HG03097 (cell line): ENCODE data around the gene LALBA.
"Not testable (repeated sequence)": the region's sequence is repeated elsewhere in the genome, so short reads cannot be mapped to it uniquely, and the experiment has no call there.

ENCODE experiments used
- ATAC-seq: cut with Tn5 transposase; IDR thresholded peaks from one replicate; pipeline ENCODE4 v1.9.1; 2021; ENCODE audit not compliant: unreplicated experiment, low FRiP score

Gene LALBA

DNA sequence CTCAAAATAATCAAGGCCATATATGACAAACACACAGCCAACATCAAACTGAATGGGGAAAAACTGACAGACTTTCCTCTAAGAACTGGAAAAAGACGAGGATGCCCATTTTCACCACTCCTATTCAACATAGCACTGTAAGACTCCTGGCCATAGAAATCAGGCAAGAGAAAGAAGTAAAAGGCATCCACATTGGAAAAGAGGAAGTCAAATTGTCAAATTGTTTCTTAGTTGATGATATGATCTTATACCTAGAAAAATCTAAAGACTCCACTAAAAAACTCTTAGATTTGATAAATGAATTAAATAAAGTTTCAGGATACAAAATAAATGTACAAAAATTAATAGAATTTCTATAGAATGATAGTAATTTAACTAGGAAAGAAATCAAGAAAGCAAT is 33.2 kb downstream of the LALBA start:
- no peak for ATAC-seq

GRCh38 chr12:48532601-48533000 is 37.2 kb downstream of the LALBA start:
- no peak for ATAC-seq

DNA sequence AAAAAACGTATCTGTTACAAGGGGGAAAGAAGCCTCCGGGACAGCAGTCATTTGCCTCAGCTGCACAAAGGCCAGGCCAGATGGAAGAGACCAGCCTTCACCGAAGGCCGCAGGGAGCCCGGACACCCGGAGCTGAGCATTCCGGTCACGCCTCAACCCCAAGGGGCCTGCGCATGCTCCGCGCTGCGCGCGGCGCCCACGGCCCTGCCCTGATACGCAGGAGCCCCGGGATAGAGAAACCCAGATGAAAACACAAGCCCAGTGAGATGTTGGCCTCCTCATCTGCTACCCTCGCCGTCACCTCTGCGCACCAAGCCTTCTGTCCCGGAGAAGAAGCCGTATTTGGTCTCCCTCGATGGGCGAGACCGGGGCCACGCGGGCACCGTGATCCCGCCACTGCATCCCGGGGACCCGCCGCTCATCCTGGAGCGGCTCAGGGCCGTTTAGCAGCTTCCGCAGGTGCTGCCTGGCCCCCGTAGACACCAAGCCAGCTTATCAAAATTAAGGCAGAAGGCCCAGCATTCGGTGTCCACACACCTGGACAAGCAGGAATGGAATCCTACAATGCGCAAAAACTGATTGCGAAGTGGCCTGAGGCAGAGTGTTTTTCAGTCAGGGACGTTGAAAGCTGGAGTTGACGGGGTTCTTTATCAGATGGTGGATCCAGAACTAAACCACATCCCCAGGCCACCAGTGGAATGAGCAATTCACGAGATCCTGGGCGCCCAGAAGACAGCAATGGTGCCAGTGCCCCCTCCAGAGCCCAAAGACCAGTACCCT is 41.8 kb downstream of the LALBA start:
- no peak for ATAC-seq

- no peak for ATAC-seq
Observed at GRCh38 chr12:48525332-48525731, 44.5 kb downstream of the LALBA start, which contains the start of gene OR8S1. OR8S1 (plus strand) TSS chr12:48525632; CDS start chr12:48525632, 0 bp downstream.

DNA sequence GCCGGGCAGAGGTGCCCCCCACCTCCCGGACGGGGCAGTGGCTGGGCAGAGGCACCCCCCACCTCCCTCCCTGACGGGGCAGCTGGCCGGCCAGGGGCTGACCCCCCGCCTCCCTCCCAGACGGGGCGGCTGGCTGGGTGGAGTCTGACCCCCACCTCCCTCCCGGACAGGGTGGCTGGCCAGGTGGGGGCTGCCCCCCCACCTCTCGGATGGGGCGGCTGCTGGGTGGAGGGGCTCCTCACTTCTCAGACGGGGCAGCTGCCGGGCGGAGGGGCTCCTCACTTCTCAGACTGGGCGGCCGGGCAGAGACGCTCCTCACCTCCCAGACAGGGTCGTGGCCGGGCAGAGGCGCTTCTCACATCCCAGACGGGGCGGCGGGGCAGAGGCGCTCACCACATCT is 49.5 kb downstream of the LALBA start:
- not testable (repeated sequence) for ATAC-seq
